OCI-LY7 (cell line): ENCODE results near the gene CRYGD. TPM values are rescaled to one million over a fixed set of nuclear protein-coding genes. Genes with fewer than 3 reads are reported as not detected.

ENCODE experiments used
- BruUV-seq: library from RNA; stranded (reverse); fragments of 400-500 nt; replicated peaks from 2 replicates; lab custom pipeline; 2021; lab: Mats Ljungman, UMichigan
- CTCF ChIA-PET: fragments of 300-600 bp; sonication (Branson Sonifier 250); formaldehyde crosslinking; loops from one replicate; lab custom pipeline; 2022; ENCODE audit warnings: antibody characterized with exemption; ENCODE audit not compliant: unreplicated experiment; lab: Charles Lee
- POLR2A ChIA-PET: fragments of 300-600 bp; sonication (Branson Sonifier 250); formaldehyde crosslinking; loops from one replicate; lab custom pipeline; 2022; ENCODE audit warnings: antibody characterized with exemption; lab: Charles Lee
- DNase-seq: peaks from one replicate; pipeline ENCODE4 v3.0.0-alpha.2; 2015; ENCODE audit warnings: low spot score
- H2AFZ ChIP-seq: fragments of 200-600 bp; sonication (generic), shearing (Covaris generic); 2 replicates; pipeline ENCODE4 v1.6.1; 2014; ENCODE audit warnings: mild to moderate bottlenecking, antibody characterized with exemption, low read length, moderate library complexity
- H3K27ac ChIP-seq: fragments of 200-600 bp; sonication (generic); 2 replicates; pipeline ENCODE4 v1.5.1; 2014; ENCODE audit warnings: mixed run types, low read depth, mild to moderate bottlenecking, moderate library complexity, low read length, inconsistent platforms; ENCODE audit not compliant: poor library complexity, severe bottlenecking
- H3K36me3 ChIP-seq: fragments of 200-600 bp; sonication (generic); 2 replicates; pipeline ENCODE4 v1.6.1; 2014; ENCODE audit warnings: mild to moderate bottlenecking, antibody characterized with exemption, low read length, moderate library complexity, mixed read lengths; ENCODE audit not compliant: insufficient read depth
- H3K4me1 ChIP-seq: fragments of 200-600 bp; sonication (generic); 2 replicates; pipeline ENCODE4 v1.5.1; 2014; ENCODE audit warnings: mild to moderate bottlenecking, low read length; ENCODE audit not compliant: insufficient read depth, poor library complexity, severe bottlenecking
- H3K4me2 ChIP-seq: fragments of 200-600 bp; sonication (generic); 2 replicates; pipeline ENCODE4 v1.6.1; 2014; ENCODE audit warnings: mild to moderate bottlenecking, low read length
- H3K4me3 ChIP-seq: fragments of 200-600 bp; sonication (generic); 2 replicates; pipeline ENCODE4 v1.5.1; 2014; ENCODE audit warnings: mild to moderate bottlenecking, low read depth, low read length; ENCODE audit not compliant: poor library complexity, severe bottlenecking
- H3K79me2 ChIP-seq: fragments of 200-600 bp; sonication (generic); 2 replicates; pipeline ENCODE4 v1.6.1; 2016; ENCODE audit warnings: low read depth, mild to moderate bottlenecking, low read length, moderate library complexity, mixed read lengths; ENCODE audit not compliant: insufficient read depth
- H3K9me2 ChIP-seq: fragments of 200-600 bp; sonication (generic); 2 replicates; pipeline ENCODE4 v1.6.1; 2016; ENCODE audit warnings: mild to moderate bottlenecking, low read length, mixed read lengths; ENCODE audit not compliant: insufficient read depth
- H3K9me3 ChIP-seq: fragments of 200-600 bp; sonication (generic); 2 replicates; pipeline ENCODE4 v1.6.1; 2014; ENCODE audit warnings: mild to moderate bottlenecking, mixed run types, low read length, mixed read lengths
- H4K20me1 ChIP-seq: fragments of 200-600 bp; sonication (generic); 2 replicates; pipeline ENCODE4 v1.6.1; 2014; ENCODE audit warnings: mild to moderate bottlenecking, antibody characterized with exemption, low read length, moderate library complexity, mixed read lengths; ENCODE audit not compliant: insufficient read depth
- EZH2phosphoT487 ChIP-seq: fragments of 200-600 bp; sonication (generic); IDR thresholded peaks from 2 replicates; pipeline ENCODE4 v1.6.1; 2018; ENCODE audit warnings: low read depth, borderline replicate concordance, mild to moderate bottlenecking, mixed run types, antibody characterized with exemption, low read length, moderate library complexity, mixed read lengths
- intact Hi-C: fragments of 100-400 bp; cut with micrococcal nuclease; formaldehyde crosslinking; loops from one replicate; pipeline ENCODE4 v1.10.0; 2022; ENCODE audit not compliant: unreplicated experiment
- total RNA-seq, 2 experiments: library from RNA; depleted of rRNA in 1 of 2; stranded (reverse); fragments of >200 nt in 1 of 2; shearing (Covaris generic) in 1 of 2; gene quantifications; 2 replicates each; pipeline ENCODE4 v1.2.3, GENCODE V29; 2014 to 2022
- TF ChIP-seq, protein P1 (sequence below): fragments of 200-600 bp; sonication (generic); conservative IDR thresholded peaks from 2 replicates; pipeline ENCODE4 v1.5.1; 2014; ENCODE audit warnings: mild to moderate bottlenecking, antibody characterized with exemption, low read length, moderate library complexity, mixed read lengths

Gene CRYGD
- total RNA-seq, 2 experiments from 2014 or later, result not detected

DNA sequence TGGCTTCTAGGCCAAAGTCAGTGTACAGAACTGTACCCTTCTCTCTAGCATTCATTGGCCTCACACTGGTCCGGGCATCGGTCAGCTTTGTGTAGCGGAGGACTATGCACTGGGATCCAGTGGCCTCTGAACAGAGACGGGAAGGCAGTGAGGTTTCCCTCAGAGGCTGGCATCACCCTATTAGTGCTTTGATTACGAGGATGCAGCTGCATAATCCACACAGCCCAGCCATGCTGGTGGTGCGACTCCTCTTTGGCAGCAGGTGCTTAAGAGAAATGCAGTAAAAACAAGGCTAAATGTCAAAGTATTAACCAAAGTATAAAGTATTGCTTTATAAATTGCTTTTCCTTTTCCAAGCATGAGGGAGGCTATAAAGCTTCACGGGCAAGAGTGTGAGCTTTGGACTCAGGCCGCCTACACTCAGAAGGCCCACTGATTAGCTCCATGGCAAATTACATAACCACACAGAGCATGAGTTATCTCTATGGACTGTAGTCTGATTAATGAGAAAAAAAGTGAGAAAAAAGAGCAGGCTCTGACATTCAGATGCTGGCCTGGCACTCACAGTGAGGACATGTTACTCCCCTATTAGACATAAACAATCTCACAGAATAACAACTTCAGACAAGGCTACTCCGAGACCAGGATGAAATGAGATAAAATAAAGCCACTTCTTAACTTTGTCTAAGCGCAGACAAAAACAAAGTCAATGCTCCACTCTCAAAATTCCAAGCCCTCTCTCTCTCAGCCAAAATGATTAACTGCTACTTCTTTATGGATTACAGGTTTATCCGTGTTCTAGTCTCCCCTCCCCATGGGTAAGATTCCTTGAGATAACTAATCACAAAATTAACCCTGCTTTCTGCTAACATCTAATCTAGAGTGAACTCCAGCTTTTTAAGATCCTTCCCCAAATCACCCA, 11.7 kb upstream of the CRYGD start:
- no peak for TF ChIP-seq EZH2phosphoT487
- TF ChIP-seq, protein P1, sequence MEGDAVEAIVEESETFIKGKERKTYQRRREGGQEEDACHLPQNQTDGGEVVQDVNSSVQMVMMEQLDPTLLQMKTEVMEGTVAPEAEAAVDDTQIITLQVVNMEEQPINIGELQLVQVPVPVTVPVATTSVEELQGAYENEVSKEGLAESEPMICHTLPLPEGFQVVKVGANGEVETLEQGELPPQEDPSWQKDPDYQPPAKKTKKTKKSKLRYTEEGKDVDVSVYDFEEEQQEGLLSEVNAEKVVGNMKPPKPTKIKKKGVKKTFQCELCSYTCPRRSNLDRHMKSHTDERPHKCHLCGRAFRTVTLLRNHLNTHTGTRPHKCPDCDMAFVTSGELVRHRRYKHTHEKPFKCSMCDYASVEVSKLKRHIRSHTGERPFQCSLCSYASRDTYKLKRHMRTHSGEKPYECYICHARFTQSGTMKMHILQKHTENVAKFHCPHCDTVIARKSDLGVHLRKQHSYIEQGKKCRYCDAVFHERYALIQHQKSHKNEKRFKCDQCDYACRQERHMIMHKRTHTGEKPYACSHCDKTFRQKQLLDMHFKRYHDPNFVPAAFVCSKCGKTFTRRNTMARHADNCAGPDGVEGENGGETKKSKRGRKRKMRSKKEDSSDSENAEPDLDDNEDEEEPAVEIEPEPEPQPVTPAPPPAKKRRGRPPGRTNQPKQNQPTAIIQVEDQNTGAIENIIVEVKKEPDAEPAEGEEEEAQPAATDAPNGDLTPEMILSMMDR, result no peak
- H3K9me3 ChIP-seq, result no peaks in the 10 kb centered on the region
- CTCF ChIA-PET, result no interaction called here

DNA sequence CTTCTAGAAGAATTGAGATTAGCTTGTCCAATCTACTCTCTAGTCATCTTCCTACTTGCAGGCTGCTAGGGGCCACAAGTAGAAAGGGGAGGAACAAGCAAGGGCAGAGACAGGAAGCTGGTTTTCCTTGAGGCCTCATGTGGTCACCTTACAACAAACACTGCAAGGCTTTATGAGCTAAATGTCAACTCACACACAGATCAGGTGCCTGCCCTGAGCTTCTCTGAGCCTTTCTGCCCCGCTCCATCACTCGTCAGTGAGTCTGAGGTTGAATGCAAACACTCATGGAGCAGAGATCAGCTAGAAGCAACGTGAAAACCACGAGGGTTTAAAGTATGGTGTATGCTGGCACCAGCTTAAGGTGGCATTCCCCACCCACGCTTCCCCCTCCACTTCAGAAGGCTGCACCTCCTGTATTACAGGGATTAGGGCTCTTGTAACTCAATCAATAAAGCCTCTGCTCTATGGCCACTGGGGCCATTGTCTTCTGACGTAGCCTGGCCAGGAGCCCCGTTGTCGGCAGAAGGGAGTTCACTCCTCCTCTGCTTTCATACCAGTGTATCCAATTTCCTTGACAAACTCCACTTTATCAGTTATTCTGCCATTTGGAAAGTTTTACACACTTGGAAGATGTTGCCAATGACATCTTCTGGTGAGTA, 10.7 kb upstream of the CRYGD start:
- H3K79me2 ChIP-seq, result no peaks in the 10 kb centered on the region
- BruUV-seq, result no TSS peak
- H3K9me2 ChIP-seq, result no peaks in the 10 kb centered on the region
- H3K4me3 ChIP-seq, result no peak overlapping the region
- no peaks in the 10 kb centered on the region for H3K4me1 ChIP-seq
- no peaks in the 10 kb centered on the region for H4K20me1 ChIP-seq
- no peak for DNase-seq
- no peak overlapping the region for H3K4me2 ChIP-seq
- H3K9me3 ChIP-seq, result no peaks in the 10 kb centered on the region
- H3K36me3 ChIP-seq, result no peaks in the 10 kb centered on the region
- ChIA-PET POLR2A (interaction anchor here (0.6 to 1.0 kb wide), 3 partner anchors 18 to 35 kb away, joined by 3 to 4 read pairs (median 3); no protein-coding TSS in a partner anchor), CTCF (interaction anchor here (0.5 kb wide), 1 partner anchor 468 kb away, joined by 3 read pairs; no protein-coding TSS in a partner anchor)
- TF ChIP-seq, protein P1, result no peak
- TF ChIP-seq EZH2phosphoT487, result no peak
- H3K27ac ChIP-seq, result no peak overlapping the region
- no peak overlapping the region for H2AFZ ChIP-seq
- intact Hi-C loops, result no loop called here

More for the DNA sequence above, 11.7 kb upstream of the CRYGD start:
- H3K4me1 ChIP-seq, result no peaks in the 10 kb centered on the region
- intact Hi-C loops, result no loop called here
- no peak overlapping the region for H3K4me3 ChIP-seq
- no TSS peak for BruUV-seq
- POLR2A ChIA-PET, result interaction anchor here (0.6 kb wide), 1 partner anchor 17 kb away, joined by 3 read pairs; no protein-coding TSS in a partner anchor
- no peak overlapping the region for H3K4me2 ChIP-seq
- no peak overlapping the region for H2AFZ ChIP-seq
- no peaks in the 10 kb centered on the region for H4K20me1 ChIP-seq
- no peaks in the 10 kb centered on the region for H3K36me3 ChIP-seq
- no peak overlapping the region for H3K27ac ChIP-seq
- no peaks in the 10 kb centered on the region for H3K79me2 ChIP-seq
- DNase-seq, result no peak
- no peaks in the 10 kb centered on the region for H3K9me2 ChIP-seq
